Measurements from ENCODE around the gene BCL2. TPM values are rescaled to one million over a fixed set of nuclear protein-coding genes. Genes with fewer than 3 reads are reported as not detected.

BCL2 gene
- total RNA-seq, 1 donor from 2014 or later: 18.7 TPM

DNA sequence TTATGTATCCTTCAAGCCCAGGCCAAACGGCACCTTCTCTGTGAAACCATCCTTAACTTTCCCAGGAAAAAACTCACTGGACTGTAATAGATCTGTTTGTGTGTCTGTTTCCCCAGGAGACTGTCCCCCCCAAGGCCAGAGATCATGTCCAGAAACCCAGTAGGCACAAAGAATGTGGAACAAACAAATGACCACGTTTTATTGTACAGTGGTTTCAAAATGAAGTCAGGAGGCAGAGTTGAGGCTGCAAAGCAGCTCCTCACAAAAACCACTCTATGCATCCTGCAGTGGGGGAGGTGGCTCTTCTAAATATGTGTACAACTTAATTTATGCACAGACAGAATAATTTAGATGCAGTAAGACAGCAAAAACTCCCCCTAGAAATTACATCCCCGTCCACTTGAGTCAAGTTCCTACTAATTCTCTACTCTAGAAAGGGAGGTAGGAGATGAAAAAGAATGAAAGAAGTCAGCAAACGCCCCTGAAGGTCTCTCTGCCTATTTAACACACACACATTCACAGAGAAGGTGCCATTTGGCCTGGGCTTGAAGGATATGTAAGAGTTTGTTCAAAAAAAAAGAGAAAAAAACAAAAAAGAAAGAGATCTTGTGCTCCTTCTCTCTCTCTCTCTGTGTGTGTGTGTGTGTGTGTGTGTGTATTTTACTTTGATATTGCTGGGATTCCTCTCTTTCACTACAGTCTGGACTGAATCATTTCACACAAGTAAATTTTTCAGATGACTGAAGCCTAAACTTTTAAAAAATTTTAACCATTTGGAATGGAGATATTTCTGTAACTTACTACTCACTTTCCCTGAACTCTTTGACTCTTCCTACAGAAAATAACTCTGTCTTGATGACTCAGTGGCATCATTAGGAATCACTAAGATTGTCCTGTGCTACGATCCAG is 19.5 kb downstream of the BCL2 start:
- H3K4me1 ChIP-seq: peaks cover 48% of the 10 kb centered on the region
- H3K27me3 ChIP-seq: no peaks in the 10 kb centered on the region
- no peak overlapping the region for H3K27ac ChIP-seq
- DNase-seq (ENCODE audit: extremely low spot score in 2 of 2): no peak
- TF ChIP-seq, protein P1, sequence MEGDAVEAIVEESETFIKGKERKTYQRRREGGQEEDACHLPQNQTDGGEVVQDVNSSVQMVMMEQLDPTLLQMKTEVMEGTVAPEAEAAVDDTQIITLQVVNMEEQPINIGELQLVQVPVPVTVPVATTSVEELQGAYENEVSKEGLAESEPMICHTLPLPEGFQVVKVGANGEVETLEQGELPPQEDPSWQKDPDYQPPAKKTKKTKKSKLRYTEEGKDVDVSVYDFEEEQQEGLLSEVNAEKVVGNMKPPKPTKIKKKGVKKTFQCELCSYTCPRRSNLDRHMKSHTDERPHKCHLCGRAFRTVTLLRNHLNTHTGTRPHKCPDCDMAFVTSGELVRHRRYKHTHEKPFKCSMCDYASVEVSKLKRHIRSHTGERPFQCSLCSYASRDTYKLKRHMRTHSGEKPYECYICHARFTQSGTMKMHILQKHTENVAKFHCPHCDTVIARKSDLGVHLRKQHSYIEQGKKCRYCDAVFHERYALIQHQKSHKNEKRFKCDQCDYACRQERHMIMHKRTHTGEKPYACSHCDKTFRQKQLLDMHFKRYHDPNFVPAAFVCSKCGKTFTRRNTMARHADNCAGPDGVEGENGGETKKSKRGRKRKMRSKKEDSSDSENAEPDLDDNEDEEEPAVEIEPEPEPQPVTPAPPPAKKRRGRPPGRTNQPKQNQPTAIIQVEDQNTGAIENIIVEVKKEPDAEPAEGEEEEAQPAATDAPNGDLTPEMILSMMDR (IDR thresholded peaks at IDR 0.05): no peak
- TF ChIP-seq POLR2A (IDR thresholded peaks at IDR 0.05) (no peak), POLR2AphosphoS5 (IDR thresholded peaks at IDR 0.05; ENCODE audit: insufficient read depth in 1 of 2, low read depth in 1 of 2) (no peak)
- intact Hi-C loops (cut with DNase I): no loop called here
- H3K36me3 ChIP-seq: no peaks in the 10 kb centered on the region
- no peaks in the 10 kb centered on the region for H3K9me3 ChIP-seq
- H3K4me3 ChIP-seq: no peak overlapping the region

DNA sequence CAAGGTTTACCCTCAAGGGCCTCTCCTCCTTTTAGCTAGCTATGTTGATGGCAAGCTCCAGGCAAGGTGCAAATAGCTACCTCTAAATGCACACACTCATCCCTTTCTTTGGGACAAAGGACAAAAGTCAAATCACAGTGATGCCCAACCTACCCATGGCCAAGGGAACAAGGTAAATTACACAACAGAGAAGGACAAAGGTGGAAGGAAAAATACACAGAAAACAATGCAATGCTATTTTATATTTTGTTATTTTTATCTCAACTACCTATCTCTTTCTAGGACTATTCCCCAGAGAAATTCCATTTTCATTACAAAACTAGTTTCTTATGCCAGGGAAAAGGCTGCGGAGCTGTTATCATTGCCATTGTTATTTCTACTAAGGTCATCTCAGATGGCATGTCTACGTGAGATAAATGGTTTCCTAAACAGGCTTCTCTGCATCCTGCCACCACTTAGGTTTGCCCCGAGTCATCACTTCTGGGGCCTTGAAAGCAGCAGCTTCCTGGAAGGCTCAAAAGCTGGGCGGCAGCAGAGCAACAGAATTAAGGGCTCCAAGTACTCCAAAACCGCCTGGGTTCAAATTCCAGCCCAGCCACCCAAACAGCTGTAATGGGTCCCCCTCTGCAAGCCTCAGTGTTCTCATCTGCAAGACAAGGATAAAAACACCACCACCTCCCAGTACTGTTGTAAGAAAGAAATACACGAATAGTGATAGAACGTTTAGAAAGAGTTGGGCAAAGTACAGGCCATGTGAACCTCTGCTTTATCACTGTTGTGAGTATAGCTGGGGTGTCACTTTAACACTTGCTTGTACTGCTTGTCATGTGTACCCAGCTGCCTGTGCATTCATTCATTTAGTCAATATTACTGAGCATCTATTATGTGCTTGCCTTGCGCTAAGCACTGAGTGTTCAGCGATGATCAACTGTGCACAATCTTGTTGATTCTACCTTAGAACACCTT is 20.9 kb downstream of the BCL2 start:
- no peak for TF ChIP-seq POLR2AphosphoS5 (IDR thresholded peaks at IDR 0.05; ENCODE audit: insufficient read depth in 1 of 2, low read depth in 1 of 2)
- no peak for TF ChIP-seq POLR2A (IDR thresholded peaks at IDR 0.05)
- TF ChIP-seq, protein P1 (IDR thresholded peaks at IDR 0.05): no peak
- no peaks in the 10 kb centered on the region for H3K27me3 ChIP-seq
- H3K27ac ChIP-seq: no peak overlapping the region
- H3K36me3 ChIP-seq: no peaks in the 10 kb centered on the region
- H3K9me3 ChIP-seq: no peaks in the 10 kb centered on the region
- intact Hi-C loops (cut with DNase I): no loop called here
- H3K4me3 ChIP-seq: no peak overlapping the region
- peaks cover 47% of the 10 kb centered on the region for H3K4me1 ChIP-seq
- no peak for DNase-seq (ENCODE audit: extremely low spot score in 2 of 2)

DNA sequence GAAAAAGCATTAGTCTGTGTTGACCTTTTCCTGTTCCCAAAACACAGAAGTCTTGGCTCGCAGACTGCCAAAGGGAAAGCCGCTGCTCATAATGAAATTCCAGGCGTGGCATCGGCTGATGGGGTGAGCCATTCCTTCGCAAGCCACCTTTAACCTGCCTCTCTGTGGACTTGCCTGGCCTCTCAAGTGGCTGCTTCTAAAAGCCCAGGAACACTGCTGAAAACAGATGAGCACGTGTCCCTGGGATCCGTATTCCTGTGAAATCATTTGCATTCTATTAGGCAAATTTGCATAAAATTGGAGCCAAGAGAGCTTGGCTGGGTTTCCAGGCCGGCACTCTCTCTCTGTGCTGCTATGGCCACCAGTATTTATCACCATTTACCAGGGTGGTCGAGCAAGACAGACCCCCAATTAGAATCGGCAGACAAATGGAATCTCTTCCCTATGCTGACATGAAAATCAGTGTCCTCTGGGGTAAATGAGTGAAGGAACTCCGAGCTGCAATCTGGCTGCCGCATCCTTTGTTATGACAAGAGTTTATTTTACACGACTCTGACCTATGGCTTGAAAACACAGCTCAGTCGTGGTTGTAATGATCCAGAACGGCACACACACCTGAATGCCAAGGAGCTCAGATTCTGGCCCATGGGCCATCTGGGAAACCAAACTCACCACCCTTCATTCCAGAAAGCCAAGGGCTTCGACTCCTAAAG is 21.7 kb downstream of the BCL2 start:
- intact Hi-C loops (cut with DNase I): no loop called here
- no peaks in the 10 kb centered on the region for H3K9me3 ChIP-seq
- no peak overlapping the region for H3K27ac ChIP-seq
- H3K4me3 ChIP-seq: no peak overlapping the region
- peaks cover 47% of the 10 kb centered on the region for H3K4me1 ChIP-seq
- TF ChIP-seq, protein P1 (IDR thresholded peaks at IDR 0.05): no peak
- TF ChIP-seq POLR2A (IDR thresholded peaks at IDR 0.05) (no peak), POLR2AphosphoS5 (IDR thresholded peaks at IDR 0.05; ENCODE audit: insufficient read depth in 1 of 2, low read depth in 1 of 2) (no peak)
- no peaks in the 10 kb centered on the region for H3K36me3 ChIP-seq
- no peak for DNase-seq (ENCODE audit: extremely low spot score in 2 of 2)
- no peaks in the 10 kb centered on the region for H3K27me3 ChIP-seq

DNA sequence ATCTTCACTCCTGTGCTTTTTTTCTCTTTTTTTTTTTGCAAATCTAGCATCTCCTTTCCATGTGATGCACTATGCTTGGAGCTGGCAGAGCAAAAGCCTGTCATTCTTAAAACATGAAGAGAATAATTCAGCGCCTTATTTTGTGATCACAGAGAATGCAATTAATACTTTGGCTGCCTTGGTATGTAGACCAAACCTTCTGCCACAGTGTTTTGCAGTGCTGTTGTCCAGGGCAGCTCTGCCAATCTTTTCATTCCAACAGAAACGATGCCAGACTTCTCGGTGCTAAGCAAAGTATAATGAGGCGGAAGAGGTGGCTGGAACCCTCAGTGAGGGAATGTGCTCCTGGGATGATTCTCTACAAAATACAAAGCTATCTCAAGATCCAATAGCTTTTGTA is 25.6 kb downstream of the BCL2 start:
- no peaks in the 10 kb centered on the region for H3K27me3 ChIP-seq
- intact Hi-C loops (cut with DNase I): no loop called here
- DNase-seq (ENCODE audit: extremely low spot score in 2 of 2): no peak
- TF ChIP-seq POLR2A (IDR thresholded peaks at IDR 0.05) (no peak), POLR2AphosphoS5 (IDR thresholded peaks at IDR 0.05; ENCODE audit: insufficient read depth in 1 of 2, low read depth in 1 of 2) (no peak)
- TF ChIP-seq, protein P1 (IDR thresholded peaks at IDR 0.05): no peak
- no peak overlapping the region for H3K4me3 ChIP-seq
- no peaks in the 10 kb centered on the region for H3K36me3 ChIP-seq
- H3K9me3 ChIP-seq: no peaks in the 10 kb centered on the region
- H3K27ac ChIP-seq: no peak overlapping the region
- peaks cover 42% of the 10 kb centered on the region for H3K4me1 ChIP-seq
